HUES48 (cell line): Measurements from ENCODE around the gene TIMM17B.

ENCODE experiments used
- H3K27ac ChIP-seq: one replicate; pipeline ENCODE4 v1.7.0; 2013; ENCODE audit warnings: low read depth, low read length, inconsistent platforms
- H3K27me3 ChIP-seq: 2 replicates; pipeline ENCODE4 v1.6.1; 2013; ENCODE audit warnings: mild to moderate bottlenecking, low read length; ENCODE audit not compliant: control insufficient read depth, insufficient read depth
- H3K36me3 ChIP-seq: 2 replicates; pipeline ENCODE4 v1.6.1; 2013; ENCODE audit warnings: low read length; ENCODE audit not compliant: control insufficient read depth, insufficient read depth
- H3K4me1 ChIP-seq: 2 replicates; pipeline ENCODE4 v1.6.1; 2013; ENCODE audit warnings: mild to moderate bottlenecking, low read length; ENCODE audit not compliant: control insufficient read depth, insufficient read depth
- H3K4me3 ChIP-seq: 2 replicates; pipeline ENCODE4 v1.5.1; 2013; ENCODE audit warnings: mild to moderate bottlenecking, low read depth, low read length
- H3K9ac ChIP-seq: 2 replicates; pipeline ENCODE4 v1.6.1; 2013; ENCODE audit warnings: mild to moderate bottlenecking, low read depth, low read length, moderate library complexity
- H3K9me3 ChIP-seq: 2 replicates; pipeline ENCODE4 v1.6.1; 2013; ENCODE audit warnings: low read length; ENCODE audit not compliant: control insufficient read depth, insufficient read depth

The TIMM17B gene

GRCh38 chrX:48934581-48935300, 37.2 kb upstream of the TIMM17B start:
- peaks cover 10% of the 10 kb centered on the region; the same call in 1 of the 2 replicates for H3K4me1 ChIP-seq
- H3K9ac ChIP-seq = no peak overlapping the region
- H3K27me3 ChIP-seq = no peaks in the 10 kb centered on the region
- no peak overlapping the region for H3K4me3 ChIP-seq
- no peak overlapping the region for H3K27ac ChIP-seq
- H3K9me3 ChIP-seq = peaks cover 33% of the 10 kb centered on the region
- peaks cover 32% of the 10 kb centered on the region for H3K36me3 ChIP-seq

DNA sequence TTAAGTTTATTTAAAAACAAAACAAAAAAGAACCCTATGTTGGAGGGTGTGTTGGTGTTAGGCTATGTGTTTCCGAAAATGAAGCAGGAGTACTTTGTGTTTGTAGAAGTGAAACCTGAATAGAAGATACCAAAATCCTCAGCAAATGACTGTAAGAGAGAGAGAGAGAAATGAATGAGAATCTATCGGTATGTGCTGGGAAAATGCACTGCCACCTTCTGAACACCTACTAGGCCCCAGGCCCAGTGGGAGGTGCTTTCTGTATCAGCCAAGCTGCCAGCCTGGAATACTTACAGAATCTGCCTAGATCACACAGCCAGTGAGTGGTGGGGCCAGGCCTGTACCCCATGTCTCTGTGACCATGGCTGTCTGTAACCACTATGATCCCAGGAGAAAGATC, 36.2 kb upstream of the TIMM17B start:
- H3K4me3 ChIP-seq = no peak overlapping the region
- H3K9me3 ChIP-seq = peaks cover 33% of the 10 kb centered on the region
- peaks cover 10% of the 10 kb centered on the region; the same call in 1 of the 2 replicates for H3K4me1 ChIP-seq
- peaks cover 29% of the 10 kb centered on the region for H3K36me3 ChIP-seq
- no peaks in the 10 kb centered on the region for H3K27me3 ChIP-seq
- no peak overlapping the region for H3K27ac ChIP-seq
- H3K9ac ChIP-seq = no peak overlapping the region

GRCh38 chrX:48927736-48928382, 30.3 kb upstream of the TIMM17B start:
- H3K4me3 ChIP-seq = peak overlapping the region; percentile 51
- peaks cover 15% of the 10 kb centered on the region for H3K4me1 ChIP-seq
- H3K27me3 ChIP-seq = no peaks in the 10 kb centered on the region
- peak overlapping the region; percentile 98 for H3K27ac ChIP-seq
- peak overlapping the region; percentile 40; the same call in 1 of the 2 replicates for H3K9ac ChIP-seq
- peaks cover 36% of the 10 kb centered on the region for H3K36me3 ChIP-seq
- H3K9me3 ChIP-seq = peaks cover 27% of the 10 kb centered on the region

- peak overlapping the region; percentile 33; the same call in 1 of the 2 replicates for H3K9ac ChIP-seq
- peak overlapping the region; percentile 51 for H3K4me3 ChIP-seq
- peaks cover 25% of the 10 kb centered on the region for H3K9me3 ChIP-seq
These were observed 29.6 kb upstream of the TIMM17B start for GRCh38 chrX:48927123-48927522.

GRCh38 chrX:48924270-48924669, 26.7 kb upstream of the TIMM17B start:
- Histone ChIP-seq H3K9ac (no peak overlapping the region), H3K4me1 (peaks cover 28% of the 10 kb centered on the region), H3K9me3 (peaks cover 23% of the 10 kb centered on the region), H3K4me3 (no peak overlapping the region), H3K36me3 (peaks cover 23% of the 10 kb centered on the region), H3K27me3 (no peaks in the 10 kb centered on the region), H3K27ac (no peak overlapping the region)

More at GRCh38 chrX:48927123-48927522, 29.6 kb upstream of the TIMM17B start:
- Histone ChIP-seq H3K27me3 (no peaks in the 10 kb centered on the region), H3K36me3 (peaks cover 32% of the 10 kb centered on the region), H3K4me1 (peaks cover 15% of the 10 kb centered on the region), H3K27ac (peak overlapping the region; percentile 98)

DNA sequence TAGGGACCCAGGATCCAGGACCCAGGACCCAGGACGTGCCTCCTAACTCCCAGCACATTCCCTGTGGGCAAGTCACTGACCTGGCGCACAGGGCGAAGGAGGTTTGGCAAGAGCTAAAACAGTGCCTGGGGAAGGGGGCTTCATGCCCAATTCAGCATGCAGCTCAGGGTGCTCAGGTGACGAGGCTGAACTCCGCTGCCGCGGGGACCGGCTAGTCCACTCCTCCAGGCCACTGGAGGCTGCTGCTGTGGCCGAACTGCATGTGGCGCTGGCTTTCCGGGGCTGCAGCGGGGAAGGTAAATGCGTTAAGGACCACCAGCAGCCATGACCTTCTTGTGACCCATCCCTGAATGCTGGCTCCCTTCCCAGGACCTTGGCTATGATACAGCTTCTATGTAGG, 26.2 kb upstream of the TIMM17B start:
- Histone ChIP-seq H3K9ac (no peak overlapping the region), H3K9me3 (peaks cover 23% of the 10 kb centered on the region), H3K27me3 (no peaks in the 10 kb centered on the region), H3K36me3 (peaks cover 23% of the 10 kb centered on the region), H3K27ac (no peak overlapping the region), H3K4me3 (no peak overlapping the region), H3K4me1 (peaks cover 28% of the 10 kb centered on the region)

- no peaks in the 10 kb centered on the region for H3K27me3 ChIP-seq
- peaks cover 31% of the 10 kb centered on the region for H3K36me3 ChIP-seq
- peaks cover 18% of the 10 kb centered on the region for H3K4me1 ChIP-seq
- peak overlapping the region; percentile 84; the same call in 1 of the 2 replicates for H3K4me3 ChIP-seq
- no peak overlapping the region for H3K9ac ChIP-seq
- H3K9me3 ChIP-seq = peaks cover 16% of the 10 kb centered on the region
- H3K27ac ChIP-seq = peak overlapping the region; percentile 23
These were observed 23.1 kb upstream of the TIMM17B start for GRCh38 chrX:48920718-48921104.

- H3K4me3 ChIP-seq = peak overlapping the region; percentile 84
- peaks cover 13% of the 10 kb centered on the region for H3K9me3 ChIP-seq
- no peaks in the 10 kb centered on the region for H3K27me3 ChIP-seq
- no peak overlapping the region; the same call in 1 of the 2 replicates for H3K9ac ChIP-seq
- H3K4me1 ChIP-seq = peaks cover 13% of the 10 kb centered on the region
- H3K36me3 ChIP-seq = peaks cover 31% of the 10 kb centered on the region
- H3K27ac ChIP-seq = peak overlapping the region; percentile 98
These were observed 22.6 kb upstream of the TIMM17B start for GRCh38 chrX:48919947-48920717.

DNA sequence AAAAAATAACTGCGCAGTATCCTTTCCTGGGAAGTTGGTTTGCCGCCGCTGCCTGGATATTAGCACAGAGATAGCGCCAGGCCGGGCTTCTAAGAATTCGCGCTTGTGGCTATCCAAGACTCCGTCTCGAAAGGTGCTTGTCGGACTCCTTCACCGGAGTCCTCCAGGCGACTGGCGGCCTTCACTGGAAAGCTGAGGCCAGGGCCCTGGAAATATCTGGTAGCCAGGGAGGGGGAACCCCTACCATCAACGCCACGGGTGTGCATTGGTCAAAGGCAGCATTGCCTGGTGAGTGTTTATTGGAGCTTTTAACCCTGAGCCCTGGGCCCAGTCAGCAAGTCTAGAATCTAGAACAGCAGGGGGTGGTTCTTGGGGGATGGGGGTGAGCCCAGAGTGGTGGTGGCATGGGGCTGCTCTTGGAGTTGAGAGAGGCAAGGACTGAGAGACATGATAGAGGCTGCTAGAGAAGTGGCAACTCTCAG, 21.8 kb upstream of the TIMM17B start:
- Histone ChIP-seq H3K27ac (peak overlapping the region; percentile 98), H3K4me3 (peak overlapping the region; percentile 84), H3K9me3 (peaks cover 17% of the 10 kb centered on the region), H3K4me1 (peaks cover 13% of the 10 kb centered on the region), H3K36me3 (peaks cover 35% of the 10 kb centered on the region), H3K27me3 (no peaks in the 10 kb centered on the region), H3K9ac (peak overlapping the region; percentile 69)

DNA sequence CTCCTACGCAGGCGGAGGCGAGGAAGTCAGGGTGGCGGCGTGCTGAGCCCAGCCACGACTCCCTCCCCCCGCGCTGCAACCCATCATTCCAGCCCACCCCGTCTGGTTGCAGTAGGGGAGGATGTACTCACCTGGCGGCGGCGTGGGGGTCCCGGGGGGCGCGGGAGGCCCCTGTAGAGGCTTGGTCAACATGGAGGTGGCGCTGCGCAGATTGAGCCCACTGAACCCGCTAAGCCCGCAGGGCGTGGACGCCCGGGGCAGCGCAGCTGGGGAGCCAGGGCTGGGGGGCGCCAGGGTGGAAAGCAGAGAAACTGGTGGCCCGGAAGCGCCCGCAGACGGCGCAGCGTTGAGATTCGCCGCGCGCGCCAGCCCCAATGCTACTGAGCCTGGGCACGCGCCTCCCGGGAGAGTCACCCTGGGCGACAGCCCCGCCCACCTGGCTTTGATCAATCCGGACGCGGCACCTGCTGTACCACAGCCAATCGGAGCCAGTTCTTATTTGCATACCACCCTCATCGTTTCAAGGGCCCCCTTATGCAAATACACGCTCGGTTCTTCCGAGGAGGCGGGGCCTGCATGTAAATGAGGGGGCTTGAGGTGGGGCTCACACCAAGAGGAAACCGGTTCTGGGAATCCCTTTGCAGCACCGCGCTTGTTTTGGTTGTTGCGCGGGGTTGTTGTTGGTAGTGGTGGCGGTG, 21.2 kb upstream of the TIMM17B start, which contains the start of gene PIM2:
Gene PIM2, minus strand, starts transcription at position 382 of the 698 bp plus-strand sequence. Its CDS starts 190 bp downstream, at position 192.
- peaks cover 14% of the 10 kb centered on the region for H3K9me3 ChIP-seq
- peaks cover 16% of the 10 kb centered on the region for H3K4me1 ChIP-seq
- H3K4me3 ChIP-seq = peak within 1 kb of the TSS; percentile 84
- H3K27ac ChIP-seq = peak within 1 kb of the TSS; percentile 98
- H3K27me3 ChIP-seq = no peaks in the 10 kb centered on the region
- H3K9ac ChIP-seq = peak within 1 kb of the TSS; percentile 75
- H3K36me3 ChIP-seq = peaks cover 35% of the 10 kb centered on the region
